HCT116 (cell line): ENCODE results near the gene POFUT2. TPM values are rescaled to one million over a fixed set of nuclear protein-coding genes. Genes with fewer than 3 reads are reported as not detected.

Experiments
- ATAC-seq: fragments of 200-7000 bp; cut with Tn5 transposase; 2 replicates; pipeline ENCODE4 v1.9.1; 2020; ENCODE audit warnings: mild to moderate bottlenecking, moderate library complexity
- BruUV-seq: library from RNA; stranded (reverse); fragments of 400-500 nt; replicated peaks from 2 replicates; lab custom pipeline; 2021; lab: Mats Ljungman, UMichigan
- CTCF ChIA-PET: fragments of 300-600 bp; sonication (Branson Sonifier 250); formaldehyde crosslinking; loops from one replicate; lab custom pipeline; 2021; ENCODE audit warnings: antibody characterized with exemption; lab: Charles Lee
- POLR2A ChIA-PET: fragments of 300-600, 350-600 bp; sonication (Branson Sonifier 250); formaldehyde crosslinking; loops from one replicate; lab custom pipeline; 2021; ENCODE audit warnings: antibody characterized with exemption; lab: Charles Lee
- RAD21 ChIA-PET, 2 experiments: fragments of 300-600 bp; sonication (Branson Sonifier 250); formaldehyde crosslinking; loops; one replicate each; lab custom pipeline; 2023; ENCODE audit warnings: low total read pairs in 2 of 2; ENCODE audit not compliant: uncharacterized antibody in 2 of 2, unreplicated experiment in 2 of 2, low non-redundant PET in 1 of 2; lab: Charles Lee
- DNase-seq: peaks from one replicate; pipeline ENCODE4 v3.0.0-alpha.2; 2010; ENCODE audit warnings: low read depth, low spot score
- H2AFZ ChIP-seq: fragments of 200-600 bp; shearing (Covaris generic), sonication (generic); 2 replicates; pipeline ENCODE4 v1.6.1; 2017; ENCODE audit warnings: low read depth, mixed run types, mixed read lengths, antibody characterized with exemption, low read length; ENCODE audit not compliant: poor library complexity, severe bottlenecking
- H3K27ac ChIP-seq: 2 replicates; pipeline ENCODE4 v1.5.1; 2012; ENCODE audit warnings: low read depth, low read length
- H3K27me3 ChIP-seq: fragments of 200-600 bp; sonication (generic); 2 replicates; pipeline ENCODE4 v1.6.1; 2016; ENCODE audit warnings: mixed run types, low read length, mixed read lengths; ENCODE audit not compliant: insufficient read depth
- H3K36me3 ChIP-seq, 2 experiments: fragments of 200-500 bp in 1 of 2; fragments of 200-600 bp in 1 of 2; sonication (Bioruptor generic) in 1 of 2; sonication (generic) in 1 of 2; 2 replicates each; pipeline versions ENCODE4 v1.5.1 to v1.6.1; 2014 to 2016; ENCODE audit warnings: low read length in 2 of 2, inconsistent platforms in 1 of 2, mixed read lengths in 1 of 2, mixed run types in 1 of 2; ENCODE audit not compliant: insufficient read depth in 2 of 2, control insufficient read depth in 1 of 2
- H3K4me1 ChIP-seq, 2 experiments: fragments of 200-600 bp in 1 of 2; sonication (generic) in 1 of 2; 2 replicates each; pipeline versions ENCODE4 v1.5.1 to v1.6.1; 2012 to 2017; ENCODE audit warnings: low read length in 2 of 2, inconsistent platforms in 1 of 2, mild to moderate bottlenecking in 1 of 2, mixed read lengths in 1 of 2, mixed run types in 1 of 2, moderate library complexity in 1 of 2; ENCODE audit not compliant: insufficient read depth in 2 of 2, control insufficient read depth in 1 of 2
- H3K4me2 ChIP-seq: fragments of 200-600 bp; sonication (generic); 2 replicates; pipeline ENCODE4 v1.6.1; 2017; ENCODE audit warnings: mixed run types, low read length, mixed read lengths
- H3K4me3 ChIP-seq, 2 experiments: fragments of 200-600 bp in 1 of 2; sonication (generic) in 1 of 2; replicated peaks in 1 of 2; 2 replicates each; pipeline ENCODE4 v1.5.1; 2011 to 2016; ENCODE audit warnings: low read length in 2 of 2, control low read depth in 1 of 2, low read depth in 1 of 2, mild to moderate bottlenecking in 1 of 2, mixed read lengths in 1 of 2, mixed run types in 1 of 2
- H3K79me2 ChIP-seq: fragments of 200-600 bp; sonication (generic); 2 replicates; pipeline ENCODE4 v1.6.1; 2017; ENCODE audit warnings: mild to moderate bottlenecking, mixed run types, low read length, moderate library complexity, mixed read lengths; ENCODE audit not compliant: insufficient read depth
- H3K9ac ChIP-seq: fragments of 200-600 bp; sonication (generic); 2 replicates; pipeline ENCODE4 v1.6.1; 2016; ENCODE audit warnings: low read length, mixed read lengths
- H3K9me2 ChIP-seq: fragments of 200-600 bp; sonication (generic), shearing (Covaris generic); 2 replicates; pipeline ENCODE4 v1.6.1; 2017; ENCODE audit warnings: mixed run types, mild to moderate bottlenecking, moderate library complexity; ENCODE audit not compliant: insufficient read depth
- H3K9me3 ChIP-seq, 2 experiments: fragments of 200-500 bp in 1 of 2; fragments of 200-600 bp in 1 of 2; sonication (Bioruptor generic) in 1 of 2; sonication (generic) in 1 of 2; 2 replicates each; pipeline ENCODE4 v1.6.1; 2014 to 2017; ENCODE audit warnings: low read length in 2 of 2, mixed read lengths in 2 of 2, inconsistent platforms in 1 of 2, low read depth in 1 of 2, mild to moderate bottlenecking in 1 of 2, mixed run types in 1 of 2, moderate library complexity in 1 of 2; ENCODE audit not compliant: control insufficient read depth in 1 of 2, insufficient read depth in 1 of 2
- H4K20me1 ChIP-seq: fragments of 200-600 bp; sonication (generic), shearing (Covaris generic); 2 replicates; pipeline ENCODE4 v1.6.1; 2017; ENCODE audit warnings: mixed run types, mild to moderate bottlenecking, moderate library complexity; ENCODE audit not compliant: insufficient read depth
- EGR1 ChIP-seq: IDR thresholded peaks from 2 replicates; pipeline ENCODE4 v1.6.1; 2012; ENCODE audit warnings: low read depth
- ELF1 ChIP-seq: IDR thresholded peaks from 2 replicates; pipeline ENCODE4 v1.6.1; 2012; ENCODE audit warnings: low read depth, borderline replicate concordance
- EZH2phosphoT487 ChIP-seq: fragments of 200-600 bp; IDR thresholded peaks from 2 replicates; pipeline ENCODE4 v1.6.1; 2018; ENCODE audit warnings: antibody characterized with exemption, borderline replicate concordance
- POLR2AphosphoS5 ChIP-seq: IDR thresholded peaks from 2 replicates; pipeline ENCODE4 v1.6.1; 2011; ENCODE audit warnings: mild to moderate bottlenecking, low read depth, low read length, moderate library complexity
- RAD21 ChIP-seq: IDR thresholded peaks from 2 replicates; pipeline ENCODE4 v1.6.1; 2012; ENCODE audit warnings: low read depth, mild to moderate bottlenecking
- SP1 ChIP-seq: IDR thresholded peaks from 2 replicates; pipeline ENCODE4 v1.6.1; 2012; ENCODE audit warnings: low read depth
- SRF ChIP-seq: IDR thresholded peaks from 2 replicates; pipeline ENCODE4 v1.6.1; 2012; ENCODE audit warnings: low read depth
- YY1 ChIP-seq: IDR thresholded peaks from 2 replicates; pipeline ENCODE4 v1.6.1; 2011; ENCODE audit warnings: low read length, low read depth, moderate library complexity, mild to moderate bottlenecking; ENCODE audit not compliant: insufficient replicate concordance; ENCODE audit errors: extremely low read depth
- ZFX ChIP-seq: fragments of 450-650 bp; IDR thresholded peaks from 2 replicates; pipeline ENCODE4 v1.6.1; 2017
- ZNF274 ChIP-seq: fragments of 200-500 bp; sonication (Bioruptor generic); IDR thresholded peaks from 2 replicates; pipeline ENCODE4 v1.6.1; 2014; ENCODE audit warnings: mild to moderate bottlenecking, low read depth, low read length, inconsistent platforms
- intact Hi-C: fragments of 100-400 bp; cut with micrococcal nuclease; formaldehyde crosslinking; loops from 2 replicates; pipeline ENCODE4 v1.10.0; 2022
- total RNA-seq: library from RNA; stranded (reverse); gene quantifications from one replicate; pipeline ENCODE4 v1.2.1, GENCODE V29; 2021; ENCODE audit not compliant: unreplicated experiment
- TF ChIP-seq, protein P1 (sequence below): IDR thresholded peaks from 2 replicates; pipeline ENCODE4 v1.6.1; 2012; ENCODE audit warnings: low read depth
- TF ChIP-seq, protein P2 (sequence below): IDR thresholded peaks from 2 replicates; pipeline ENCODE4 v1.6.1; 2012
- TF ChIP-seq, protein P3 (sequence below): IDR thresholded peaks from 2 replicates; pipeline ENCODE4 v1.6.1; 2012
- TF ChIP-seq, protein P4 (sequence below), 3 experiments: fragments of 200-600 bp in 1 of 3; sonication (generic) in 1 of 3; IDR thresholded peaks in 2 of 3; conservative IDR thresholded peaks in 1 of 3; 2 replicates each; pipeline ENCODE4 v1.5.1; 2012 to 2017; ENCODE audit warnings: low read depth in 2 of 3, low read length in 2 of 3, antibody characterized with exemption in 1 of 3, borderline replicate concordance in 1 of 3, control low read depth in 1 of 3, mild to moderate bottlenecking in 1 of 3, mixed read lengths in 1 of 3, mixed run types in 1 of 3, moderate library complexity in 1 of 3; ENCODE audit not compliant: insufficient read depth in 1 of 3
- TF ChIP-seq, protein P5 (sequence below): IDR thresholded peaks from 2 replicates; pipeline ENCODE4 v1.6.1; 2011; ENCODE audit warnings: mild to moderate bottlenecking, low read length, moderate library complexity; ENCODE audit not compliant: insufficient replicate concordance; ENCODE audit errors: extremely low read depth

POFUT2 gene
- total RNA-seq, 1 experiment from 2014 or later = 20.5 TPM

DNA sequence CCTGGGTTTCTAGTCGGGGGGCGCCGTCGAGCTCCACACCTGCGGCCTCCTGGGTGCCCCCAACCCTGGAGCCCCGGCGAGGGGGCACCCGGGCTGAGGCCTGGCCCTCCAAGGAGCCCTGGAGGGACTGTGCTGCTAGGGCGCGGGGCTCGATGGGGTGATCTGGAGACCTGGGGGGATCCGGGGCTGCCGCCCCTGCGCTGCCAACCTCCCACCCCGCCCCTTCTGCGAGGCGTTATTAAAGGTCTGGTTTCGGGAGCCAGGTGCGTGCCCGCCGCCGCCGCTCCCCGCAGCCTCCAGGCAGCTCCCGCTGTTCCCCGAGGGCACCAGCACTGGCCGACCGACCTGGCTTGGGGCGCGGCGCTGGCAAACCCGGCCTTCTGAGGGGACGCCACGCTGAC, 746 bp upstream of the POFUT2 start:
- DNase-seq = no peak
- peak; percentile 5; the same call in 1 of the 2 replicates for ATAC-seq
- H2AFZ ChIP-seq = no peak overlapping the region
- no peaks in the 10 kb centered on the region for H3K9me2 ChIP-seq
- H3K27me3 ChIP-seq = no peaks in the 10 kb centered on the region
- intact Hi-C loops = loop anchor here (1.0 kb wide), 1 partner anchor 148 kb away; no protein-coding TSS in a partner anchor
- H3K4me1 ChIP-seq = peaks cover 13 to 25% of the 10 kb centered on the region in 2 experiments
- POLR2A ChIA-PET = interaction anchor here (0.6 to 0.8 kb wide), 2 partner anchors 22 to 153 kb away, joined by 3 to 4 read pairs; no protein-coding TSS in a partner anchor
- peak overlapping the region; percentile 89 for H3K4me2 ChIP-seq
- TF ChIP-seq RAD21 (no peak), ZNF274 (no peak), YY1 (no peak), ZFX (no peak), SP1 (no peak), SRF (no peak), ELF1 (no peak), POLR2AphosphoS5 (no peak), EGR1 (no peak), EZH2phosphoT487 (no peak)
- TF ChIP-seq, protein P1, sequence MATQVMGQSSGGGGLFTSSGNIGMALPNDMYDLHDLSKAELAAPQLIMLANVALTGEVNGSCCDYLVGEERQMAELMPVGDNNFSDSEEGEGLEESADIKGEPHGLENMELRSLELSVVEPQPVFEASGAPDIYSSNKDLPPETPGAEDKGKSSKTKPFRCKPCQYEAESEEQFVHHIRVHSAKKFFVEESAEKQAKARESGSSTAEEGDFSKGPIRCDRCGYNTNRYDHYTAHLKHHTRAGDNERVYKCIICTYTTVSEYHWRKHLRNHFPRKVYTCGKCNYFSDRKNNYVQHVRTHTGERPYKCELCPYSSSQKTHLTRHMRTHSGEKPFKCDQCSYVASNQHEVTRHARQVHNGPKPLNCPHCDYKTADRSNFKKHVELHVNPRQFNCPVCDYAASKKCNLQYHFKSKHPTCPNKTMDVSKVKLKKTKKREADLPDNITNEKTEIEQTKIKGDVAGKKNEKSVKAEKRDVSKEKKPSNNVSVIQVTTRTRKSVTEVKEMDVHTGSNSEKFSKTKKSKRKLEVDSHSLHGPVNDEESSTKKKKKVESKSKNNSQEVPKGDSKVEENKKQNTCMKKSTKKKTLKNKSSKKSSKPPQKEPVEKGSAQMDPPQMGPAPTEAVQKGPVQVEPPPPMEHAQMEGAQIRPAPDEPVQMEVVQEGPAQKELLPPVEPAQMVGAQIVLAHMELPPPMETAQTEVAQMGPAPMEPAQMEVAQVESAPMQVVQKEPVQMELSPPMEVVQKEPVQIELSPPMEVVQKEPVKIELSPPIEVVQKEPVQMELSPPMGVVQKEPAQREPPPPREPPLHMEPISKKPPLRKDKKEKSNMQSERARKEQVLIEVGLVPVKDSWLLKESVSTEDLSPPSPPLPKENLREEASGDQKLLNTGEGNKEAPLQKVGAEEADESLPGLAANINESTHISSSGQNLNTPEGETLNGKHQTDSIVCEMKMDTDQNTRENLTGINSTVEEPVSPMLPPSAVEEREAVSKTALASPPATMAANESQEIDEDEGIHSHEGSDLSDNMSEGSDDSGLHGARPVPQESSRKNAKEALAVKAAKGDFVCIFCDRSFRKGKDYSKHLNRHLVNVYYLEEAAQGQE = no peak
- TF ChIP-seq, protein P2, sequence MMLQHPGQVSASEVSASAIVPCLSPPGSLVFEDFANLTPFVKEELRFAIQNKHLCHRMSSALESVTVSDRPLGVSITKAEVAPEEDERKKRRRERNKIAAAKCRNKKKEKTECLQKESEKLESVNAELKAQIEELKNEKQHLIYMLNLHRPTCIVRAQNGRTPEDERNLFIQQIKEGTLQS = no peak
- TF ChIP-seq, protein P3, sequence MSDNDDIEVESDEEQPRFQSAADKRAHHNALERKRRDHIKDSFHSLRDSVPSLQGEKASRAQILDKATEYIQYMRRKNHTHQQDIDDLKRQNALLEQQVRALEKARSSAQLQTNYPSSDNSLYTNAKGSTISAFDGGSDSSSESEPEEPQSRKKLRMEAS = no peak
- TF ChIP-seq, protein P4, sequence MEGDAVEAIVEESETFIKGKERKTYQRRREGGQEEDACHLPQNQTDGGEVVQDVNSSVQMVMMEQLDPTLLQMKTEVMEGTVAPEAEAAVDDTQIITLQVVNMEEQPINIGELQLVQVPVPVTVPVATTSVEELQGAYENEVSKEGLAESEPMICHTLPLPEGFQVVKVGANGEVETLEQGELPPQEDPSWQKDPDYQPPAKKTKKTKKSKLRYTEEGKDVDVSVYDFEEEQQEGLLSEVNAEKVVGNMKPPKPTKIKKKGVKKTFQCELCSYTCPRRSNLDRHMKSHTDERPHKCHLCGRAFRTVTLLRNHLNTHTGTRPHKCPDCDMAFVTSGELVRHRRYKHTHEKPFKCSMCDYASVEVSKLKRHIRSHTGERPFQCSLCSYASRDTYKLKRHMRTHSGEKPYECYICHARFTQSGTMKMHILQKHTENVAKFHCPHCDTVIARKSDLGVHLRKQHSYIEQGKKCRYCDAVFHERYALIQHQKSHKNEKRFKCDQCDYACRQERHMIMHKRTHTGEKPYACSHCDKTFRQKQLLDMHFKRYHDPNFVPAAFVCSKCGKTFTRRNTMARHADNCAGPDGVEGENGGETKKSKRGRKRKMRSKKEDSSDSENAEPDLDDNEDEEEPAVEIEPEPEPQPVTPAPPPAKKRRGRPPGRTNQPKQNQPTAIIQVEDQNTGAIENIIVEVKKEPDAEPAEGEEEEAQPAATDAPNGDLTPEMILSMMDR (IDR thresholded peaks at IDR 0.05 in 2 of 3, conservative IDR thresholded peaks at IDR 0.05 in 1 of 3; ENCODE audit: borderline replicate concordance in 1 of 3, insufficient read depth in 1 of 3, low read depth in 2 of 3, low read length in 2 of 3) = no peak
- TF ChIP-seq, protein P5, sequence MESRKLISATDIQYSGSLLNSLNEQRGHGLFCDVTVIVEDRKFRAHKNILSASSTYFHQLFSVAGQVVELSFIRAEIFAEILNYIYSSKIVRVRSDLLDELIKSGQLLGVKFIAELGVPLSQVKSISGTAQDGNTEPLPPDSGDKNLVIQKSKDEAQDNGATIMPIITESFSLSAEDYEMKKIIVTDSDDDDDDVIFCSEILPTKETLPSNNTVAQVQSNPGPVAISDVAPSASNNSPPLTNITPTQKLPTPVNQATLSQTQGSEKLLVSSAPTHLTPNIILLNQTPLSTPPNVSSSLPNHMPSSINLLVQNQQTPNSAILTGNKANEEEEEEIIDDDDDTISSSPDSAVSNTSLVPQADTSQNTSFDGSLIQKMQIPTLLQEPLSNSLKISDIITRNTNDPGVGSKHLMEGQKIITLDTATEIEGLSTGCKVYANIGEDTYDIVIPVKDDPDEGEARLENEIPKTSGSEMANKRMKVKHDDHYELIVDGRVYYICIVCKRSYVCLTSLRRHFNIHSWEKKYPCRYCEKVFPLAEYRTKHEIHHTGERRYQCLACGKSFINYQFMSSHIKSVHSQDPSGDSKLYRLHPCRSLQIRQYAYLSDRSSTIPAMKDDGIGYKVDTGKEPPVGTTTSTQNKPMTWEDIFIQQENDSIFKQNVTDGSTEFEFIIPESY = no peak
- TF ChIP-seq, all 23 proteins: peak for 0
- peak overlapping the region; percentile 76 for H3K9ac ChIP-seq
- RAD21 ChIA-PET = interaction anchor here (0.6 to 1.5 kb wide), 3 partner anchors 98 to 150 kb away, joined by 3 to 10 read pairs (median 5); no protein-coding TSS in a partner anchor
- no peaks in the 10 kb centered on the region for H4K20me1 ChIP-seq
- peak overlapping the region; percentile 38; the same call in 1 of the 2 replicates for H3K27ac ChIP-seq
- peaks cover 12% of the 10 kb centered on the region for H3K79me2 ChIP-seq
- BruUV-seq = no TSS peak
- peak overlapping the region; percentile 68 to 80 for H3K4me3 ChIP-seq
- CTCF ChIA-PET = interaction anchor here (0.8 to 2.1 kb wide), 4 partner anchors 136 to 268 kb away, joined by 3 to 30 read pairs (median 4); no protein-coding TSS in a partner anchor
- no peaks in the 10 kb centered on the region for H3K9me3 ChIP-seq
- peaks cover 0 to 23% of the 10 kb centered on the region in 2 experiments; a peak in 3 of 4 replicates for H3K36me3 ChIP-seq
